H1 (cell line): ENCODE data around the gene MYRIP. TPM values are rescaled to one million over a fixed set of nuclear protein-coding genes. Genes with fewer than 3 reads are reported as not detected.

Source experiments
- RNF2 ChIP-seq: fragments of 200-900, 300-1000 bp; sonication (generic); IDR thresholded peaks from 2 replicates; pipeline ENCODE4 v1.7.1; 2016; ENCODE audit warnings: borderline replicate concordance, low read depth, mild to moderate bottlenecking, antibody characterized with exemption, low read length; ENCODE audit not compliant: poor library complexity, severe bottlenecking; ENCODE audit errors: missing control alignments
- SAP30 ChIP-seq: fragments of 300-600 bp; sonication (generic); IDR thresholded peaks from 2 replicates; pipeline ENCODE4 v1.7.1; 2012; ENCODE audit warnings: low read length, moderate library complexity, mild to moderate bottlenecking, inconsistent platforms; ENCODE audit not compliant: insufficient read depth, insufficient replicate concordance
- SP4 ChIP-seq: IDR thresholded peaks from 2 replicates; pipeline ENCODE4 v1.6.1; 2012; ENCODE audit warnings: low read length, inconsistent platforms
- TAF7 ChIP-seq: optimal IDR thresholded peaks from 2 replicates; pipeline ENCODE3; 2011; ENCODE audit warnings: low read depth, mild to moderate bottlenecking, inconsistent platforms, low read length, moderate library complexity, borderline replicate concordance
- polyA plus RNA-seq, 7 experiments: library from polyadenylated mRNA; depleted of rRNA in 3 of 7; stranded (reverse) in 5 of 7; unstranded in 2 of 7; fragments of >200 nt in 5 of 7; fragments of 200-250 nt in 2 of 7; gene quantifications; 1 replicate in 5 of 7; 2 replicates in 1 of 7; 4 replicates in 1 of 7; pipeline versions ENCODE4 v1.2.1 to v1.2.3, GENCODE V29; 2011 to 2013; ENCODE audit warnings: missing spikeins in 2 of 7, mixed read lengths in 2 of 7
- total RNA-seq: library from RNA; stranded (reverse); fragmentation: NEBNext Ultra II Directional; extraction: Animal tissue kit (Norgen Biotek cat#: 25700); gene quantifications from 2 replicates; pipeline ENCODE4 v1.2.1, GENCODE V29; 2021

The MYRIP gene
- total and polyA plus RNA-seq, 2 of the 8 experiments (the other 6 are each of a cell fraction or from before 2014, with no cell fraction given): 0.54 to 4.3 TPM

- no peak for TF ChIP-seq SAP30
- no peak for TF ChIP-seq SP4
- no peak for TF ChIP-seq TAF7
- TF ChIP-seq RNF2: no peak
These were observed 27.8 kb upstream of the MYRIP start (continued) for GRCh38 chr3:39781632-39782031.
